NCI-H2227 treated with DMSO at 0.1 percent for 48 hours (cell line): ENCODE measurements around the gene OR51F1.
"Not testable (repeated sequence)": the region's sequence is repeated elsewhere in the genome, so short reads cannot be mapped to it uniquely, and the experiment has no call there.

Experiments
- DNase-seq: peaks from one replicate; lab custom pipeline; 2025; lab: John Stamatoyannopoulos, UW

Gene OR51F1

GRCh38 chr11:4769838-4770237, at the start of gene OR51F1:
TSS of gene OR51F1 (minus strand) at chr11:4769938. CDS start at chr11:4769938, 0 bp downstream.
- no peak for DNase-seq

GRCh38 chr11:4809246-4809645, 39.5 kb upstream of the OR51F1 start:
- no peak for DNase-seq

DNA sequence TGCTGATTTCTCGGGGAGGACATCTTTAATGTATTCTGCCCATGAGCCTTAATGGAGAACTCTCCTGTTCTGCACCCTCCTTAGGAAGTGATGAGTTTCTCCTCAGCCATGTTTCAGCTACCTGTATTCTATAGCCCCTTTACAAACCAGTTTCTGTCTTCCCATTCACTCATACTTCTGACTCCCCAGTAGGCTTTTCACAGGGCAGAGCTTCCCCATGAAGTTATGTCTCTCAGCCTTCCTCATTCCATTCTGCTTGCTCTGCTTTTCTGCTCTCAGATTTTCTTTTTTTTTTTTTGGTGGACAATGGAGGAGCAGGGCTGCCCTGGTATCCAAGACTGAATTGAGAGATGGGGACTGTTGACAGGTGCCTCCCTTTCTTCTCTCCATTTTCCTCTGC, 38.7 kb upstream of the OR51F1 start:
- DNase-seq = no peak

- no peak for DNase-seq
Observed at GRCh38 chr11:4804280-4804679, 34.5 kb upstream of the OR51F1 start, which contains the start of gene OR52R1. TSS of gene OR52R1 (minus strand) at chr11:4804380. CDS start at chr11:4804380, 0 bp downstream.

GRCh38 chr11:4801316-4801715, 31.6 kb upstream of the OR51F1 start:
- not testable (repeated sequence) for DNase-seq

GRCh38 chr11:4798427-4799183, 28.9 kb upstream of the OR51F1 start:
- no peak for DNase-seq

DNA sequence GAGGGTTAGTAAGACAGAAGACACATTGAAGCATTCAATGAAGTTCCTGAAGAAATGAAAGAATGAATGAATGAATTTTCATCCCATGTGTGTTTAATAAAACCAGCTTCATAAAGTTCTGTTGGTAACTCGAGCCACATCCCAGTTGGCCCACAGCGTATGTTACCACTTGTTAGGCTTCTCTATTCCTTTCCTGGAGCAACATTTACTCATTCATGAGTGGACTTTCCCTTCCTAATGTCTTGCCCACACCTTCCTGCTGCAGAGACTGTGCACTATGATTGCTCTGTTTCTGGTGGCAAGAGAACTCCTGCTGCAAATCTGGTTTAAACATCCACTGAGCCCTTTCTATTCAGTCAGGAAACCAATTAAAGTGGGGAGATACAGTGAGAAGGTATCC, 27.5 kb upstream of the OR51F1 start:
- no peak for DNase-seq

DNA sequence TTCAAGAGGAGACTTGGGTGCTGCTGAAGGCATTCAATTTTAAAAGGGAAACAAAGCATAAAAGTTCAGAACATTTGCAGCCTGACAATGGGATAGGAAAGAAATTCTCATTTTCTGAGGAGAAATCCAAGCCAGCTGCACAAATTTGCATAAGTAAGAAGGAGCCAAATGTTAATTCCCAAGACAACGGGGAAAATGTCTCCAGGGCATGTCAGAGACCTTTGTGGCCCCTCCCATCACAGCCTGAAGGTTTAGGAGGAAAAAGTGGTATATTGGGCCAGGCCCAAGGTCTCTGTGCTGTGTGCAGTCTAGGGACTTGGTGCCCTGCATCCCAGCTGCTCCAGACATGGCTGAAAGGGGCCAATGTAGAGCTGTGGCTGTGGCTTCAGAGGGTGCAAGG, 12.7 kb upstream of the OR51F1 start:
- no peak for DNase-seq

DNA sequence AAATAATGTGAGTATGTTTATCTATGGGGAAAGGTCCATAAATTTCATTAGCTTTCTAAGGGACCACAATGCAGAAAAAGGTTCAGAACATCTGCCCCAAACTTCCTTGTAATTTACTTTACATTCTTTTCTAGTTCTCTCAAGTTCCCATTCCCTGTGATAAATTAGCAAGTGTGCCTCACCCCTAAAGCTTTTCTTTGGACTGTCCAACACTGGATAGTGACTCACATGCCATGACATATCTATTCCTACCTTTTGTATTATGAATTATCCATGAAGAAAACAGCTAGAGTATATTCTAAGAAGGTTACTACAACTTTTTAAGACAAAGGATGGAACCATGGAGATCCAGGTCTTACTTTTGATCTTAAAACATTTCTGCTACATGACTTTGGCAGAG, 1.6 kb downstream of the OR51F1 start:
- DNase-seq = no peak

- DNase-seq = no peak
Observed at GRCh38 chr11:4766420-4767043, 3.2 kb downstream of the OR51F1 start.

DNA sequence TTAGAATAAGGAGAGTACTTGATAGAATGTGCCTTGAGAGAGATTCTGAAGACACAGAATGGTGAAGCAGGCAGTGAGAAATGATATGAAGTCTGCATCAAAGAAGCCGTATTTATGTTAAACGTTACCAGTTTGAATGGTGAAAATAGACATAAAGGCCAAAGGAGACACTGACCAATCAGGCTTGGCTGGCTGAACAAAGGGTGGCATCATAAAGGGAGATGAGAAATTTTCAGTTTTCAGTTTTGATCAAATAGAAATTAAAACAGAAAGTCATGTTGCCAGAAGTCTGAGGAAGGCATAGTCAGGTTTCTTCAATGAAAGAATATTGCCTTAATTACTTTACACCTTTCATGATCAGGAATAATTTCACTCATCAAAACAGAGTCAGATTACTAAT, 6.6 kb downstream of the OR51F1 start:
- DNase-seq = no peak

- no peak for DNase-seq
Observed at GRCh38 chr11:4751201-4751600, 18.5 kb downstream of the OR51F1 start.

- DNase-seq = no peak
Observed at GRCh38 chr11:4748438-4748837, 21.3 kb downstream of the OR51F1 start.

GRCh38 chr11:4740735-4741134, 29.0 kb downstream of the OR51F1 start:
- DNase-seq = no peak

DNA sequence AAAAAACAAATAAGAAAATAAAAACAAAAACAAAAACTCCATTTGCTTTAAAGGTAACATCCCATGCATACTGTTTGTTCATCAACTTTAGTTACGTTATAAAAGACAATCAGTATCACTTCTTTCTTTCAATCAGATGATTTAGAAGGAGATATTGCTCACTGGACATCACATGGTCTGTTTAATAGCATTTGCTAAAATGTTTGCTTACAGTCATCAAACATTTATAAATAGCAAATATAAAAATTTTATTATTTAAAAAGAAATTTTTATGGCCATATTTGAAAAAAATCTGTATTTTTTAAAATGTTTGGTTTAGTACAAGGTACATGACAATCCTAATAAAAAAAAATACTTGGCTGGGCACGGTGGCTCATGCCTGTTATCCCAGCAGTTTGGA, 42.6 kb downstream of the OR51F1 start:
- no peak for DNase-seq

GRCh38 chr11:4722616-4723534, 46.9 kb downstream of the OR51F1 start:
- not testable (repeated sequence) for DNase-seq
